ENCODE data around the gene SNRNP25. TPM values are rescaled to one million over a fixed set of nuclear protein-coding genes. Genes with fewer than 3 reads are reported as not detected.

The SNRNP25 gene
- total RNA-seq, 1 donor from 2014 or later, result 30.6 TPM

DNA sequence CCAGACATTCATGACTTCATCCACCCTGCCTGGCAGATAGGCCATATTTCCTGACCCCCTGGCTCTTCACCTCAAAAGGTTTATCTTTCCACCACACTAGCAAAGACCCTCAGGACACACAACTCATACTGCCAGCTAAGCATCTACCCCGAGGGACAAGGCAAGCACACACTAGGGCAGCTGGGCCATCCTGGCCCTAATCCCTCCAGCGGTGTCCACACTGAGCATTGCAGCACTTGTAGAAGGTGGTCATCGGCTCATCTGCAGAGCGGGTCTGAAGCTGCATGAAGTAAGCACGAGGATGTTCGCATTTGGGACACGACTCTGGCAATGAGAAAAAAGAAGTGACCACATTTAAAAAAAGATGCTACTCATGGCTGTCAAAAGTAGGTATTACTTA, 6.4 kb upstream of the SNRNP25 start:
- DNase-seq (ENCODE audit: low spot score), result no peak
- peaks cover 2% of the 10 kb centered on the region for H3K27me3 Mint-ChIP-seq (ENCODE audit: unreplicated experiment)
- no peak overlapping the region for H3K27ac Mint-ChIP-seq (ENCODE audit: unreplicated experiment)
- H3K4me1 Mint-ChIP-seq (ENCODE audit: unreplicated experiment), result peaks cover 9% of the 10 kb centered on the region
- TF ChIP-seq, protein P1, sequence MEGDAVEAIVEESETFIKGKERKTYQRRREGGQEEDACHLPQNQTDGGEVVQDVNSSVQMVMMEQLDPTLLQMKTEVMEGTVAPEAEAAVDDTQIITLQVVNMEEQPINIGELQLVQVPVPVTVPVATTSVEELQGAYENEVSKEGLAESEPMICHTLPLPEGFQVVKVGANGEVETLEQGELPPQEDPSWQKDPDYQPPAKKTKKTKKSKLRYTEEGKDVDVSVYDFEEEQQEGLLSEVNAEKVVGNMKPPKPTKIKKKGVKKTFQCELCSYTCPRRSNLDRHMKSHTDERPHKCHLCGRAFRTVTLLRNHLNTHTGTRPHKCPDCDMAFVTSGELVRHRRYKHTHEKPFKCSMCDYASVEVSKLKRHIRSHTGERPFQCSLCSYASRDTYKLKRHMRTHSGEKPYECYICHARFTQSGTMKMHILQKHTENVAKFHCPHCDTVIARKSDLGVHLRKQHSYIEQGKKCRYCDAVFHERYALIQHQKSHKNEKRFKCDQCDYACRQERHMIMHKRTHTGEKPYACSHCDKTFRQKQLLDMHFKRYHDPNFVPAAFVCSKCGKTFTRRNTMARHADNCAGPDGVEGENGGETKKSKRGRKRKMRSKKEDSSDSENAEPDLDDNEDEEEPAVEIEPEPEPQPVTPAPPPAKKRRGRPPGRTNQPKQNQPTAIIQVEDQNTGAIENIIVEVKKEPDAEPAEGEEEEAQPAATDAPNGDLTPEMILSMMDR (IDR thresholded peaks at IDR 0.05; ENCODE audit: unreplicated experiment), result no peak
- no peak overlapping the region for H3K4me3 Mint-ChIP-seq (ENCODE audit: unreplicated experiment)
- no peaks in the 10 kb centered on the region for H3K9me3 Mint-ChIP-seq (ENCODE audit: unreplicated experiment)
- peaks cover 30% of the 10 kb centered on the region for H3K36me3 Mint-ChIP-seq (ENCODE audit: low read depth, unreplicated experiment)

DNA sequence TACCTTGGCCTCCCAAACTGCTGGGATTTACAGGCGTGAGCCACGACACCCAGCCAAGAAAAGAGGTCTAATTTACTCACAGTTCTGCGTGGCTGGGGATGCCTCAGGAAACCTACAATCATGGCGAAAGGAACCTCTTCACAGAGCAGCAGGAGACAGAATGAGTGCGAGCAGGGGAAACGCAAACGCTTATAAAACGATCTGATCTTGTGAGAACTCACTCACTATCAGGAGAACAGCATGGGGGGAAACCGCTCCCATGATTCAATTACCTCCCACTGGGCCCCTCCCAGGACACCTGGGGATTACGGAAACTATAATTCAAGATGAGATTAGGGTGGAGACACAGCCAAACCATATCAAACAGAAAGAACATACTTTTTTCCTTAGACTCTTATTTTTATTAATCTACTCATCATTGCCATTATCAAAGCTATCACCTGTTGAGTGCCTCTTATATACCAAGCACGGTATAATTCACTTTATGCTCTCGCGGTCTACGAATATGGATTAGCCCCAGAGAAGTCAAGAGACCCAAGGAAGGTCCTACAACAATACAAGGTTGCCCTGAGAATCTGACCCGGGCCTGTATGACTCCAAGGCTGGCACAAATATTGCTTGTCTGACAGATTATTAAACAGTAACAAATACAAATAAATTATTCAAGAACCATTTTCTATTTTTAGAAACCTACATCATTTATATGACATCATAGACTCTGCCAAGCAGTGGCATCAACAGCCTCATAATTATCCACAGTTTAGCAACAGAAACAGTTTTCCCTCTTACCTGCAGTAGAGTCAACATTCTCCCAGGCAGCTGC, 2.6 kb upstream of the SNRNP25 start:
- no peak for DNase-seq (ENCODE audit: low spot score)
- Mint-ChIP-seq H3K4me3 (ENCODE audit: unreplicated experiment) (peak overlapping the region; percentile 62), H3K27ac (ENCODE audit: unreplicated experiment) (peak overlapping the region; percentile 67), H3K9me3 (ENCODE audit: unreplicated experiment) (peaks cover 3% of the 10 kb centered on the region), H3K4me1 (ENCODE audit: unreplicated experiment) (peaks cover 8% of the 10 kb centered on the region), H3K27me3 (ENCODE audit: unreplicated experiment) (peaks cover 1% of the 10 kb centered on the region), H3K36me3 (ENCODE audit: low read depth, unreplicated experiment) (peaks cover 13% of the 10 kb centered on the region)
- TF ChIP-seq, protein P1 (IDR thresholded peaks at IDR 0.05; ENCODE audit: unreplicated experiment), result no peak

DNA sequence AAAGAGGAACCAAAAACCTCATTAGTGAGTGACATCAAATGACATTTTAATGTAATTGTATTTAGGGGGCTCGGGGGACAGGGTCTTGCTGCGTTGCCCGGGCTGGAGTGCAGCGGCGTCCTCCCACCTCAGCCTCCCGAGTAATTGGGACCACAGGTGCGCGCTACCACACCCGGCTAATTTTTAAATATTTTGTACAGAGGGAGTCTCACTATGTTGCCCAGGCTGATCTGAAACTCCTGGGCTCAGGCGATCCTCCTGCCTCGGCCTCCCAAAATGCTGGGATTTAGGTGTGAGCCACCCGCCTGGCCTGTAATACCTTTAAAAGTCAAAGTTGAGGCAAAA, 581 bp downstream of the SNRNP25 start:
- Mint-ChIP-seq H3K4me1 (ENCODE audit: unreplicated experiment) (peaks cover 8% of the 10 kb centered on the region), H3K27me3 (ENCODE audit: unreplicated experiment) (peaks cover 13% of the 10 kb centered on the region), H3K27ac (ENCODE audit: unreplicated experiment) (no peak overlapping the region), H3K9me3 (ENCODE audit: unreplicated experiment) (peaks cover 3% of the 10 kb centered on the region), H3K36me3 (ENCODE audit: low read depth, unreplicated experiment) (peaks cover 26% of the 10 kb centered on the region), H3K4me3 (ENCODE audit: unreplicated experiment) (peak overlapping the region; percentile 95)
- no peak for DNase-seq (ENCODE audit: low spot score)
- TF ChIP-seq, protein P1 (IDR thresholded peaks at IDR 0.05; ENCODE audit: unreplicated experiment), result no peak

DNA sequence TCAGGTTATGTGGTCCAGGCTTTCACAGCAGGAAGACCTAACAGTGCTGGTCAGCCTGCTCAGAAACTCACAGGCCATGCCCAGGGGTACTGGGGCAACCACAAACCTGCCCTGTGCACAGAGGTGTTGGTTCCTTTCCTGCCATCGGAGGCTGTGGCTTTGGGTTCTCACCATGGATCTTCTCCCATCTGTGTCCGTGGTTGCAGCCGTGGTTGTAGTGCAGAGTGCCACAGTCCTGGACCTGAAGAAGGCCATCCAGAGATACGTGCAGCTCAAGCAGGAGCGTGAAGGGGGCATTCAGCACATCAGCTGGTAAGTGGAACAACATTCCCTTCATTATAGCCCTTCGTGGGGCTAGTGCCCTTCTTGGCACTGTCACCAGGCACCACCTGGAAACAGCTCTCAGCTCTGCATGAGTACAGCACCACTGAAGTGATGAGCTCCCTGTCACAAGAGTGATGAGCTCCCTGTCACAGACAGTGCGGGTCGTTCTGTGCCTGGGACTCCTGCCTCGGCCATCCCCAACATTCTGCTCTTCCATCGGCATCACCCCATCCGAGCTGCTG, 2.0 kb downstream of the SNRNP25 start:
- peaks cover 16% of the 10 kb centered on the region for H3K27me3 Mint-ChIP-seq (ENCODE audit: unreplicated experiment)
- H3K27ac Mint-ChIP-seq (ENCODE audit: unreplicated experiment), result no peak overlapping the region
- H3K36me3 Mint-ChIP-seq (ENCODE audit: low read depth, unreplicated experiment), result peaks cover 35% of the 10 kb centered on the region
- H3K4me3 Mint-ChIP-seq (ENCODE audit: unreplicated experiment), result no peak overlapping the region
- H3K4me1 Mint-ChIP-seq (ENCODE audit: unreplicated experiment), result peaks cover 8% of the 10 kb centered on the region
- TF ChIP-seq, protein P1 (IDR thresholded peaks at IDR 0.05; ENCODE audit: unreplicated experiment), result no peak
- DNase-seq (ENCODE audit: low spot score), result no peak
- peaks cover 3% of the 10 kb centered on the region for H3K9me3 Mint-ChIP-seq (ENCODE audit: unreplicated experiment)
